GM19025 (cell line): Measurements from ENCODE around the gene TRNAU1AP.
"Not testable (repeated sequence)": the region's sequence is repeated elsewhere in the genome, so short reads cannot be mapped to it uniquely, and the experiment has no call there.

Source experiments
- ATAC-seq: cut with Tn5 transposase; IDR thresholded peaks from one replicate; pipeline ENCODE4 v1.9.1; 2021; ENCODE audit warnings: mild to moderate bottlenecking, low read depth, moderate library complexity; ENCODE audit not compliant: unreplicated experiment

The TRNAU1AP gene

GRCh38 chr1:28520796-28521195, 32.1 kb upstream of the TRNAU1AP start:
- not testable (repeated sequence) for ATAC-seq

- no peak for ATAC-seq
These were observed 31.3 kb upstream of the TRNAU1AP start for GRCh38 chr1:28521502-28522164.

- not testable (repeated sequence) for ATAC-seq
These were observed 30.3 kb upstream of the TRNAU1AP start for GRCh38 chr1:28522537-28522936.

GRCh38 chr1:28525002-28525642, 27.8 kb upstream of the TRNAU1AP start:
- not testable (repeated sequence) for ATAC-seq

GRCh38 chr1:28526886-28527285, 26.0 kb upstream of the TRNAU1AP start:
- no peak for ATAC-seq

- ATAC-seq: no peak
These were observed 22.4 kb upstream of the TRNAU1AP start for GRCh38 chr1:28530456-28530855.

GRCh38 chr1:28534671-28535070, 18.2 kb upstream of the TRNAU1AP start:
- ATAC-seq: no peak

- ATAC-seq: no peak
These were observed 17.7 kb upstream of the TRNAU1AP start for GRCh38 chr1:28535180-28535579.

- no peak for ATAC-seq
These were observed 15.3 kb upstream of the TRNAU1AP start for GRCh38 chr1:28537457-28538199.

- no peak for ATAC-seq
These were observed 14.6 kb upstream of the TRNAU1AP start for GRCh38 chr1:28538286-28538685.

- no peak for ATAC-seq
These were observed 12.2 kb upstream of the TRNAU1AP start for GRCh38 chr1:28540651-28541050.

- ATAC-seq: not testable (repeated sequence)
These were observed 11.4 kb upstream of the TRNAU1AP start for GRCh38 chr1:28541414-28542015.

GRCh38 chr1:28545246-28545628, 7.6 kb upstream of the TRNAU1AP start:
- no peak for ATAC-seq

- no peak for ATAC-seq
These were observed 4.6 kb upstream of the TRNAU1AP start for GRCh38 chr1:28548318-28548717.

- ATAC-seq: no peak
These were observed 1.5 kb upstream of the TRNAU1AP start for GRCh38 chr1:28551381-28551780.

- ATAC-seq: no peak
These were observed 8.0 kb downstream of the TRNAU1AP start for GRCh38 chr1:28560886-28561285.

- no peak for ATAC-seq
These were observed 11.4 kb downstream of the TRNAU1AP start for GRCh38 chr1:28564310-28564709.

GRCh38 chr1:28565040-28565439, 12.2 kb downstream of the TRNAU1AP start:
- no peak for ATAC-seq

- no peak for ATAC-seq
These were observed 12.8 kb downstream of the TRNAU1AP start for GRCh38 chr1:28565726-28566125.

GRCh38 chr1:28566931-28567330, 14.0 kb downstream of the TRNAU1AP start:
- no peak for ATAC-seq

GRCh38 chr1:28571911-28572310, 19.0 kb downstream of the TRNAU1AP start:
- no peak for ATAC-seq
